ENCODE results near the gene CD300H. TPM values are rescaled to one million over a fixed set of nuclear protein-coding genes. Genes with fewer than 3 reads are reported as not detected.
"Not testable (repeated sequence)": the region's sequence is repeated elsewhere in the genome, so short reads cannot be mapped to it uniquely, and the experiment has no call there.

The CD300H gene
- total RNA-seq, 2 donors from 2014 or later: not detected

GRCh38 chr17:74573635-74574034 lies 6.3 kb upstream of the CD300H start:
- H3K27ac Mint-ChIP-seq; DNase-seq (ENCODE audit: low spot score); ATAC-seq; H3K9me3 Mint-ChIP-seq; H3K4me1 Mint-ChIP-seq (ENCODE audit: low read depth in 2 of 2); H3K36me3 Mint-ChIP-seq; H3K4me3 Mint-ChIP-seq: not testable (repeated sequence)
- peaks cover 18 to 38% of the 10 kb centered on the region in 2 donors for H3K27me3 Mint-ChIP-seq

DNA sequence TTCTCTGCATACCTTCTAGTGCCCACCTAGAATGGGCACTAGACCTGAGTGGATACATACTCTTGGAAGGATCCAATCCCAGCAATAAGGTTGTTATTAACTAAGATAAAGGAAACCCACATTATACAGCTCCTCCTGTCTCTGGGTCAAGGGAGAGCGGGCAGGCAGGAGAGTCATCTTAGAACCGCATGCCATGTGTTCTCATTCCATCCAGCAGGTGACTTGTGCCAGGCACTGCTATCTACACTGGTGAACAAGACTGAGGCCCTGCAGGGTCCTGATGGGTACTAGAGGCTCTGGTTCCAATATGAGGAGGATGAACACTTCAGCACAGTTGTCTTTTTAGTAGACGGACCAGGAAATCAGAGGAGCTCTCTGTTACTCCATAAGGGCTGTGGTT lies 5.9 kb upstream of the CD300H start:
- Mint-ChIP-seq H3K36me3 (no peaks in the 10 kb centered on the region), H3K9me3 (no peaks in the 10 kb centered on the region), H3K4me3 (no peak overlapping the region), H3K4me1 (ENCODE audit: low read depth in 2 of 2) (peaks cover 10 to 14% of the 10 kb centered on the region in 2 donors), H3K27ac (no peak overlapping the region), H3K27me3 (peaks cover 23 to 42% of the 10 kb centered on the region in 2 donors)
- DNase-seq (ENCODE audit: low spot score) (no peak), ATAC-seq (no peak)

- Mint-ChIP-seq H3K27ac (no peak overlapping the region), H3K27me3 (peaks cover 27 to 43% of the 10 kb centered on the region in 2 donors), H3K4me3 (no peak overlapping the region), H3K9me3 (no peaks in the 10 kb centered on the region), H3K36me3 (no peaks in the 10 kb centered on the region), H3K4me1 (ENCODE audit: low read depth in 2 of 2) (peaks cover 12 to 15% of the 10 kb centered on the region in 2 donors)
- no peak for DNase-seq (ENCODE audit: low spot score)
- ATAC-seq: no peak
Observed at GRCh38 chr17:74571621-74572270, 4.4 kb upstream of the CD300H start.

DNA sequence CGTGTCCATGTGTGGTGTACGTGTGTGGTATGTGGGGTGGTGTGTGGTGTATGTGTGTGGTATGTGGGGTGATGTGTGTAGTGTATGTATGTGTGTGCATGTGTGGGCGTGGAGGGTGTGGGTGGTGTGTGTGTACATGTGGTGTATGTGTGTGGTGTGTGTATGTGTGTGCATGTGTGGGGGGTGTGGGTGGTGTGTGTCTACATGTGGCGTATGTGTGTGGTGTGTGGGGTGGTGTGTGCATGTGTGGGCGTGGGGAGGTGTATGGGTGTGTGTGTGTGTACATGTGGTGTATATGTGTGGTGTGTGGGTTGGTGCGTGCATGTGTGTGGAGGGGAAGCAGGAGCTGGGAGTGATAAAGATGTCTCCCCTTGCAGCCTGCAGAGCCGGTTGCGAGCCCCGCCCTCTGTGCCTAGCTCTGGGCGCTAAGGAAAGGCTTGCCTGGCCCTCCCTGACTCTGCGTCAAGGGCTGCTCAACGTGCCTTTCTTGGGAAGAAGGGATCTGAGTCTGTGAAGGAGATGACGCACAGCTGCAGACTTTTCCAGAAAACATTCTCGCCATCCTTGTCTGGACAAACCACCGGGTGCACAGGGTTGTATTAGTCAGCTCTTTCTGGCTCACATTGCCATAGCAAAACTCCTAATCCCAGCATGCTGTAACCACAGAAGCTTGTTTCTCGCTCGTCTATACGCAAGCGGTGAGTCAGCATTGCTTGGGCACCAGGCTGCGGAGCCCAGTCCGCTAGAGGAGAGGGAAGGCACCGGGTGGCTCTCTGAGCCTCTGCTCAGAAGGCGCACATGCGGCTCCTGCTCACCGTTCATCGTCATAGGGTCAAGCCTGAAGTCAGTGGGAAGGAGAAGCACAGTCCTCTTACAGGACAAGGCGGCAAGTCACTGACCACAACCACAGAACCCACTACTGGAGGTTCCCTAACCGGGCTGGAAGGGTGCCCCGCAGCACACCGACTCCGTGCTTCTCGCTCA lies 2.0 kb upstream of the CD300H start:
- ATAC-seq (peak; percentile 58 to 78), DNase-seq (ENCODE audit: low spot score) (no peak)
- Mint-ChIP-seq H3K36me3 (no peaks in the 10 kb centered on the region), H3K9me3 (no peaks in the 10 kb centered on the region), H3K27ac (no peak overlapping the region), H3K27me3 (peaks cover 20 to 21% of the 10 kb centered on the region in 2 donors), H3K4me3 (peak overlapping the region; percentile 0), H3K4me1 (ENCODE audit: low read depth in 2 of 2) (peaks cover 12 to 15% of the 10 kb centered on the region in 2 donors)

- Mint-ChIP-seq H3K36me3 (no peaks in the 10 kb centered on the region), H3K9me3 (no peaks in the 10 kb centered on the region), H3K4me3 (peak overlapping the region; percentile 0), H3K4me1 (ENCODE audit: low read depth in 2 of 2) (peaks cover 12 to 15% of the 10 kb centered on the region in 2 donors), H3K27ac (no peak overlapping the region), H3K27me3 (peaks cover 24 to 26% of the 10 kb centered on the region in 2 donors)
- ATAC-seq: peak in 1 of 2 donors; percentile 15
- DNase-seq (ENCODE audit: low spot score): no peak
Observed at GRCh38 chr17:74568106-74568873, 981 bp upstream of the CD300H start.

GRCh38 chr17:74566132-74566753 lies 1.1 kb downstream of the CD300H start:
- no peak overlapping the region for H3K4me3 Mint-ChIP-seq
- peaks cover 31 to 38% of the 10 kb centered on the region in 2 donors for H3K27me3 Mint-ChIP-seq

GRCh38 chr17:74565126-74565525 lies 2.2 kb downstream of the CD300H start:
- Mint-ChIP-seq H3K36me3 (no peaks in the 10 kb centered on the region), H3K4me3 (no peak overlapping the region), H3K27ac (no peak overlapping the region), H3K4me1 (ENCODE audit: low read depth in 2 of 2) (peaks cover 12 to 15% of the 10 kb centered on the region in 2 donors), H3K9me3 (no peaks in the 10 kb centered on the region), H3K27me3 (peaks cover 29 to 38% of the 10 kb centered on the region in 2 donors)
- DNase-seq (ENCODE audit: low spot score) (no peak), ATAC-seq (no peak)

More at GRCh38 chr17:74566132-74566753, 1.1 kb downstream of the CD300H start:
- no peak for DNase-seq (ENCODE audit: low spot score)
- H3K36me3 Mint-ChIP-seq: no peaks in the 10 kb centered on the region
- H3K9me3 Mint-ChIP-seq: no peaks in the 10 kb centered on the region
- H3K27ac Mint-ChIP-seq: no peak overlapping the region
- H3K4me1 Mint-ChIP-seq (ENCODE audit: low read depth in 2 of 2): peaks cover 12 to 15% of the 10 kb centered on the region in 2 donors
- no peak for ATAC-seq

- no peak overlapping the region for H3K27ac Mint-ChIP-seq
- peaks cover 20 to 29% of the 10 kb centered on the region in 2 donors for H3K27me3 Mint-ChIP-seq
- ATAC-seq (no peak), DNase-seq (ENCODE audit: low spot score) (no peak)
- no peaks in the 10 kb centered on the region for H3K9me3 Mint-ChIP-seq
- peak overlapping the region; percentile 1 for H3K4me3 Mint-ChIP-seq
- peaks cover 3 to 11% of the 10 kb centered on the region in 2 donors for H3K4me1 Mint-ChIP-seq (ENCODE audit: low read depth in 2 of 2)
- no peaks in the 10 kb centered on the region for H3K36me3 Mint-ChIP-seq
Observed at GRCh38 chr17:74563358-74563757, 4.0 kb downstream of the CD300H start.

- Mint-ChIP-seq H3K9me3 (no peaks in the 10 kb centered on the region), H3K4me3 (no peak overlapping the region), H3K4me1 (ENCODE audit: low read depth in 2 of 2) (peaks cover 0 to 7% of the 10 kb centered on the region in 2 donors), H3K27me3 (peaks cover 14 to 18% of the 10 kb centered on the region in 2 donors), H3K36me3 (no peaks in the 10 kb centered on the region), H3K27ac (no peak overlapping the region)
- ATAC-seq (no peak), DNase-seq (ENCODE audit: low spot score) (no peak)
Observed at GRCh38 chr17:74561586-74561985, 5.7 kb downstream of the CD300H start.

GRCh38 chr17:74558882-74559519 lies 8.3 kb downstream of the CD300H start:
- H3K27me3 Mint-ChIP-seq: peaks cover 14 to 18% of the 10 kb centered on the region in 2 donors
- no peak overlapping the region for H3K4me3 Mint-ChIP-seq
- no peak for ATAC-seq
- no peaks in the 10 kb centered on the region for H3K9me3 Mint-ChIP-seq
- no peak for DNase-seq (ENCODE audit: low spot score)
- H3K27ac Mint-ChIP-seq: no peak overlapping the region
- H3K36me3 Mint-ChIP-seq: no peaks in the 10 kb centered on the region
- peaks cover 0 to 7% of the 10 kb centered on the region in 2 donors for H3K4me1 Mint-ChIP-seq (ENCODE audit: low read depth in 2 of 2)

DNA sequence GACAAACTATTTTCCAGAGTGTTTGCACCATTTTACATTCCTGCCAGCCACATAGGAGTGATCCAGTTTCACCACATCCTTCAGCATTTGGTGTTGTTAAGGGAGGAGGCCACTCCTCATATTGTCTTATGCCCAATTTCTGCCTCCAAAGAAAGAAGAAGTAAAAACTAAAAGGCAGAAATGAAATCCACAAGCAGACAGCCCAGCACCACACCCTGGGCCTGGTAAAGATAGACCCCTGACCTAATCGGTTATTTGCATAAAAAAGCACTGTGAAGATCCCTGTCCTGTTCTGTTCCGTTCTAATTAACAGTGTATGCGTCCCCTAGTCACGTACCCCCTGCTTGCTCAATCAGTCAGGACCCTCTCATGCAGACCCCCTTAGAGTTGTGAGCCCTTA lies 8.9 kb downstream of the CD300H start:
- not testable (repeated sequence) for H3K4me1 Mint-ChIP-seq (ENCODE audit: low read depth in 2 of 2); ATAC-seq; H3K36me3 Mint-ChIP-seq; H3K9me3 Mint-ChIP-seq; H3K27ac Mint-ChIP-seq; DNase-seq (ENCODE audit: low spot score); H3K4me3 Mint-ChIP-seq
- peaks cover 11 to 13% of the 10 kb centered on the region in 2 donors for H3K27me3 Mint-ChIP-seq

DNA sequence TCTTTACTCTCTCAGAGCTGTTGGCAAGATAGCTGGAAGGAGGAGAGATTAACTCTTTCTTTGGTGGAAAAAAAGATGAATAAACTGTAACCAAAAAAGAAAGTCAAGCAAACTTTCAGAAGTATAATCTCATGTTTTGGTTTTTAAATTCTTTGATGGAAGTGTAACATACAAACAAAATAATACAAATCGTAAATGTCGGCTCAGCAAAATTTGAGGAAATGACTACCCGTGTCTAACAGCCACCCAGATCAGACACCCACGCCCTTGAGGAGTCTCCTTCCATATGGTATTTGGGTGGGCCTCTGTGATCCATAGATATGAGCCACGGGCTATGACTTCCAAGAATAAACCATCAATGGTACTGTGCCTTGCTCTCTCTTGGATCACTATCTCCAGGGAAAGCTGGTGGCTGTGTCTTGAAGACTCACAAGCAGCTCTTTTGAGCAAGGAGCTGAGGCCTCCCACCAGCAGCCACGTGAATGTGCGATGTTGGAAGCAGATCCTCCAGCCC lies 11.8 kb downstream of the CD300H start:
- no peak for DNase-seq (ENCODE audit: low spot score)
- H3K27me3 Mint-ChIP-seq: peaks cover 5 to 8% of the 10 kb centered on the region in 2 donors
- no peaks in the 10 kb centered on the region for H3K36me3 Mint-ChIP-seq
- no peaks in the 10 kb centered on the region for H3K9me3 Mint-ChIP-seq
- no peak overlapping the region for H3K27ac Mint-ChIP-seq
- H3K4me1 Mint-ChIP-seq (ENCODE audit: low read depth in 2 of 2): peaks cover 2 to 7% of the 10 kb centered on the region in 2 donors
- ATAC-seq: no peak
- no peak overlapping the region for H3K4me3 Mint-ChIP-seq

All from natural killer cell treated with Interleukin-12 subunit alpha and Interleukin-12 subunit beta and Interleukin-15 and Interleukin-18, amount 100 ng/mL, for 72 hours (primary cell).